Measurements from ENCODE around the gene ELFN1.

DNA sequence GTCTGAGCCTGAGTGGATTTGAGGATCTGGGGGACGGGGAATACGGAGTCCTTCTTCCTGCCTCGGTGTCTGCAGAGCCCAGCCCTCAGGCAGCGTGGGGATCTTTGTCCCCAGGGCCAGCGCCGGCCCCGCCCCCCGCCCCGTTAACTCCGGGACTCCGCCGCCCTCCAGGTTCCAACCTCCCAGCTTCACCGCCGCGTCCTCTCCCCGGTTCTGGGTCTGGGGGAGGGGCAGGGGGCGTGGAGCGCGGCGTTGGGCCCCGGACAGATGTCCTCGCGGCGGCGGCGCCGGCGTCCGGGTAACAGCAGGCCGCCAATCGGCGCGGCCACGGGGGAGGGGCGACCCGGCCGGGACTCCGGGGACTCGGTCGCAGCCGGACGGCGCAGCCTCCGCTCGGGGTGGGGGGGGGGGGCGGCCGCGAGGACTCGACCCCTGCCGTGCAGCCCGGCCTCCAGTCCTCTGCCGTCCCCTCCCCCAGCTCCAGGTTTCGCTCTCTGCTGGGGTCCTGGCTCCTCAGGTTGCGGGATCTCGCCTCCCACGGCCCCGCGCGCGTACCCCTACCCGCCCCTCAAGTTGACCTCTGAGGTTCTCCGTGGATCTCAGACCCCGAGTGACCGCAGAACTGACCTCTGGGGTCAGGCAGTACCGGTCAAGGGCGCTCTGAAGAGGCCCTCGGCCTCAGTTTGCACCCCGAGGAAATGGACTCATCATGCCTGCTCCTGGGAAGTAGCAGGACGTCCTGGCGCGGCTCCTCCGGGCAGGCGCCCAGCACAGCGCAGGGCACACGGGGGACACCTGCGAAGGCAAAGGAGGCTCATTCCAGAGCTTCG lies 2.3 kb upstream of the ELFN1 start:
- no peak for TF ChIP-seq ZNF174 (CRISPR knock-in tag; IDR thresholded peaks at IDR 0.05)
- no peak for TF ChIP-seq POLR2A (conservative IDR thresholded peaks at IDR 0.05)
- no peak for TF ChIP-seq ZNF212 (CRISPR knock-in tag; IDR thresholded peaks at IDR 0.05)
- TF ChIP-seq PHB2 (IDR thresholded peaks at IDR 0.05; ENCODE audit: low read depth), result no peak
- no peak for TF ChIP-seq ZNF707 (CRISPR knock-in tag; conservative IDR thresholded peaks at IDR 0.05)
- no peak for TF ChIP-seq GATAD2A (IDR thresholded peaks at IDR 0.05)
